RWPE2 (cell line): ENCODE results near the gene EGFR.

Experiments used
- ATAC-seq: fragments of 200-7000 bp; cut with Tn5 transposase; 3 replicates; pipeline ENCODE4 v1.9.1; 2021; ENCODE audit warnings: low read depth
- DNase-seq: peaks from one replicate; pipeline ENCODE4 v3.0.0-alpha.2; 2020; ENCODE audit warnings: low spot score
- H3K27ac ChIP-seq: fragments of 450-650 bp; 2 replicates; pipeline ENCODE4 v1.5.1; 2017; ENCODE audit warnings: mild to moderate bottlenecking; ENCODE audit not compliant: poor library complexity, severe bottlenecking
- H3K27me3 ChIP-seq: fragments of 250-450 bp; sonication (Bioruptor Pico); 2 replicates; pipeline ENCODE4 v1.5.1; 2021; ENCODE audit warnings: mild to moderate bottlenecking, moderate library complexity; ENCODE audit not compliant: insufficient read depth, poor library complexity, severe bottlenecking
- H3K36me3 ChIP-seq: fragments of 250-450 bp; sonication (Bioruptor Pico); 2 replicates; pipeline ENCODE4 v1.5.1; 2020; ENCODE audit warnings: low read depth, mild to moderate bottlenecking, moderate library complexity
- H3K4me1 ChIP-seq: fragments of 250-450 bp; sonication (Bioruptor Pico); 2 replicates; pipeline ENCODE4 v1.5.1; 2021; ENCODE audit warnings: mild to moderate bottlenecking, moderate library complexity; ENCODE audit not compliant: insufficient read depth, poor library complexity, severe bottlenecking
- H3K4me3 ChIP-seq: fragments of 250-450 bp; sonication (Bioruptor Pico); 2 replicates; pipeline ENCODE4 v1.5.1; 2021; ENCODE audit warnings: mild to moderate bottlenecking, moderate library complexity; ENCODE audit not compliant: severe bottlenecking
- H3K9me3 ChIP-seq: fragments of 250-450 bp; sonication (Bioruptor Pico); 2 replicates; pipeline ENCODE4 v1.5.1; 2021; ENCODE audit warnings: mild to moderate bottlenecking, moderate library complexity; ENCODE audit not compliant: severe bottlenecking
- CTCF ChIP-seq: fragments of 450-650 bp; IDR thresholded peaks from one replicate; pipeline ENCODE4 v1.5.1; 2017; ENCODE audit warnings: mild to moderate bottlenecking, moderate library complexity; ENCODE audit not compliant: poor library complexity, severe bottlenecking

EGFR gene

GRCh38 chr7:55145606-55146005 lies 126.8 kb downstream of the EGFR start:
- H3K4me3 ChIP-seq = no peak overlapping the region
- no peak for TF ChIP-seq CTCF
- H3K9me3 ChIP-seq = no peaks in the 10 kb centered on the region
- H3K36me3 ChIP-seq = peaks cover 99% of the 10 kb centered on the region
- DNase-seq = no peak
- peaks cover 9% of the 10 kb centered on the region for H3K4me1 ChIP-seq
- no peaks in the 10 kb centered on the region for H3K27me3 ChIP-seq
- ATAC-seq = no peak
- H3K27ac ChIP-seq = no peak overlapping the region

GRCh38 chr7:55147101-55147500 lies 128.3 kb downstream of the EGFR start:
- Histone ChIP-seq H3K27me3 (no peaks in the 10 kb centered on the region), H3K36me3 (peaks cover 100% of the 10 kb centered on the region), H3K27ac (no peak overlapping the region), H3K4me1 (no peaks in the 10 kb centered on the region), H3K4me3 (no peak overlapping the region), H3K9me3 (no peaks in the 10 kb centered on the region)
- no peak for TF ChIP-seq CTCF
- ATAC-seq (no peak), DNase-seq (no peak)

GRCh38 chr7:55147736-55148135 lies 128.9 kb downstream of the EGFR start:
- Histone ChIP-seq H3K4me3 (no peak overlapping the region), H3K36me3 (peaks cover 100% of the 10 kb centered on the region), H3K27ac (no peak overlapping the region), H3K27me3 (no peaks in the 10 kb centered on the region), H3K4me1 (no peaks in the 10 kb centered on the region), H3K9me3 (no peaks in the 10 kb centered on the region)
- TF ChIP-seq CTCF = no peak
- no peak for DNase-seq
- no peak for ATAC-seq

- ATAC-seq (no peak), DNase-seq (no peak)
- Histone ChIP-seq H3K4me1 (no peaks in the 10 kb centered on the region), H3K9me3 (no peaks in the 10 kb centered on the region), H3K27me3 (no peaks in the 10 kb centered on the region), H3K4me3 (no peak overlapping the region), H3K36me3 (peaks cover 100% of the 10 kb centered on the region), H3K27ac (no peak overlapping the region)
- TF ChIP-seq CTCF = no peak
Observed at GRCh38 chr7:55148571-55148970, 129.8 kb downstream of the EGFR start.

GRCh38 chr7:55149001-55149400 lies 130.2 kb downstream of the EGFR start:
- Histone ChIP-seq H3K36me3 (peaks cover 100% of the 10 kb centered on the region), H3K4me3 (no peak overlapping the region), H3K9me3 (no peaks in the 10 kb centered on the region), H3K4me1 (no peaks in the 10 kb centered on the region), H3K27ac (no peak overlapping the region), H3K27me3 (no peaks in the 10 kb centered on the region)
- no peak for ATAC-seq
- DNase-seq = no peak
- no peak for TF ChIP-seq CTCF
